MM.1S (cell line): Measurements from ENCODE around the gene INPP4B.

ENCODE experiments used
- EZH2phosphoT487 ChIP-seq: fragments of 300-600 bp; sonication (generic); IDR thresholded peaks from 2 replicates; pipeline ENCODE4 v1.6.1; 2018; ENCODE audit warnings: antibody characterized with exemption, low read length
- TF ChIP-seq, protein P1 (sequence below): fragments of 300-600 bp; sonication (generic); IDR thresholded peaks from 2 replicates; pipeline ENCODE4 v1.5.1; 2016; ENCODE audit warnings: antibody characterized with exemption, low read length, mixed read lengths

DNA sequence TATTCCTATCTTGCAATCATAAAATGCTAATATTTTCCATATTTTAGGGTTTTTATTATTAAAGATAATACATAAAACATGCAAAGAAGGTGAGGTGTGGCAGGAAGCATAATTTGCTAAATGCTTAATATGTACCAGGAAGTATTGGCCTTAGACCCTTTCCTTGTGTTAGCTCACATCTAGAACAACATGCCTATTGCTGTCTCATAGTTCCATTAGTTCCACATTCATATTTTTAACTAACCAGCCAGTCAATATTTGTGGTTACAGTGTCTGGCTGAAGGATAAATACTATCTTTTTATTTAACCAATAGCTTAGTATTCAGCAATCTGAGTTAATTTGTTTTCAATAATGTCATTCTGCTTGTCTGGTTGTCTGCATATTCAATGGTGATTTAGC is 432.6 kb downstream of the INPP4B start:
- TF ChIP-seq, protein P1, sequence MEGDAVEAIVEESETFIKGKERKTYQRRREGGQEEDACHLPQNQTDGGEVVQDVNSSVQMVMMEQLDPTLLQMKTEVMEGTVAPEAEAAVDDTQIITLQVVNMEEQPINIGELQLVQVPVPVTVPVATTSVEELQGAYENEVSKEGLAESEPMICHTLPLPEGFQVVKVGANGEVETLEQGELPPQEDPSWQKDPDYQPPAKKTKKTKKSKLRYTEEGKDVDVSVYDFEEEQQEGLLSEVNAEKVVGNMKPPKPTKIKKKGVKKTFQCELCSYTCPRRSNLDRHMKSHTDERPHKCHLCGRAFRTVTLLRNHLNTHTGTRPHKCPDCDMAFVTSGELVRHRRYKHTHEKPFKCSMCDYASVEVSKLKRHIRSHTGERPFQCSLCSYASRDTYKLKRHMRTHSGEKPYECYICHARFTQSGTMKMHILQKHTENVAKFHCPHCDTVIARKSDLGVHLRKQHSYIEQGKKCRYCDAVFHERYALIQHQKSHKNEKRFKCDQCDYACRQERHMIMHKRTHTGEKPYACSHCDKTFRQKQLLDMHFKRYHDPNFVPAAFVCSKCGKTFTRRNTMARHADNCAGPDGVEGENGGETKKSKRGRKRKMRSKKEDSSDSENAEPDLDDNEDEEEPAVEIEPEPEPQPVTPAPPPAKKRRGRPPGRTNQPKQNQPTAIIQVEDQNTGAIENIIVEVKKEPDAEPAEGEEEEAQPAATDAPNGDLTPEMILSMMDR = no peak
- TF ChIP-seq EZH2phosphoT487 = no peak
